GM21717 (cell line): ENCODE data around the gene TRIM51G.
"Not testable (repeated sequence)": the region's sequence is repeated elsewhere in the genome, so short reads cannot be mapped to it uniquely, and the experiment has no call there.

Experiments used
- ATAC-seq: cut with Tn5 transposase; IDR thresholded peaks from one replicate; pipeline ENCODE4 v1.9.1; 2021; ENCODE audit warnings: mild to moderate bottlenecking, moderate library complexity; ENCODE audit not compliant: unreplicated experiment

Gene TRIM51G, protein sequence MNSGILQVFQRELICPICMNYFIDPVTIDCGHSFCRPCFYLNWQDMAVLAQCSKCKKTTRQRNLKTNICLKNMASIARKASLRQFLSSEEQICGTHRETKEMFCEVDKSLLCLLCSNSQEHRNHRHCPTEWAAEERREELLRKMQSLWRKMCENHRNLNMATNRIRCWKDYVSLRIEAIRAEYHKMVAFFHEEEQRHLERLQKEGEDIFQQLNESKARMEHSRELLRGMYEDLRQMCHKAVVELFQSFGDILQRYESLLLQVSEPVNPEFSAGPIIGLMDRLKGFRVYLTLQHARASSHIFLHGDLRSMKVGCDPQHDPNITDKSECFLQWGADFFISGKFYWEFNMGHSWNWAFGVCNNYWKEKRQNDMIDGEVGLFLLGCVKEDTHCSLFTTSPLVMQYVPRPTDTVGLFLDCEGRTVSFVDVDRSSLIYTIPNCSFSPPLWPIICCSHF

DNA sequence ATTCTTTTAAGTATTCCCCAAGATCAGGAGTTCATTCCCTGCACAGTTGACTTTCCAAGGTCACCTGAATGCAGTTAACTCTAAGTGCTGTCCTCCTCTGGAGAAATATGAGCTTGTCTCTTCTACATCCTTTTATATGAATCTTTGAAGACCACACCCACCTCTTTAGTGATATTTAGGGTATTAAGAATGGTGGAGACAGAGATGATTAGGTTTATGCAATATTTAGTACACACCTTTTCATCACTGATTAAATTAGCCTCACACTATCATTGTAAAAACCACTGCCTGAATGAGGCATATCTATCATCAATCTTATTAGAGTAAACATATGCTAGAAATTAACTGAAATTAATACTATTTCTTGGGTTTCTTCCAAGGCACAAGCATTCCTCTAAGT lies at the start of gene TRIM51G:
TRIM51G (minus strand) TSS at position 101 of the 400 bp plus-strand sequence. CDS start 2,190 bp downstream, outside the sequence.
- ATAC-seq = not testable (repeated sequence)

- not testable (repeated sequence) for ATAC-seq
Measured at GRCh38 chr11:49028523-49028922, 44.8 kb upstream of the TRIM51G start, which contains the start of gene TRIM49B. Gene TRIM49B (plus strand): TSS chr11:49028823. CDS start chr11:49031600, 2,777 bp downstream.

DNA sequence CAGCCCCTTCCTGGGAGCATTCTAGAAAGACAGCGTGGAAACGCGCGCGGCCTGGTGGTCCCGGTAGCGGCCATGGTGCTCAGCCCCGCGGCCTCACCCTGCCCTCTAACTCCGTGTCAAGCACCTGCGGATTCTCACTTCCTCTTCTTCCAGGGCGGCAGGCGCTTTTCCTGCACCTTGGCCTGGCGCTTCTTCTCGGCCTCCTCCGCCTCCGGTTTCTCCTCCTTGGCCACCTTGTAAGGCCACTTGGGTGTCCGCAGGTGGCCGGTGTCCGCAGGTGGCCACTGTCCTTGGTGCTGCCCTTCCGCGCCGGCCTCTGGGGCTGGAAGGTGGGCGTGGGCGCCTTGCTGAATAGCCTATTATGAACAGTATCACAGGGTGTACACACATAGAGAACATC lies 15.1 kb downstream of the TRIM51G start:
- ATAC-seq = not testable (repeated sequence)

- not testable (repeated sequence) for ATAC-seq
Measured at GRCh38 chr11:48955315-48956049, 28.2 kb downstream of the TRIM51G start.

GRCh38 chr11:48945796-48946195 lies 37.9 kb downstream of the TRIM51G start:
- not testable (repeated sequence) for ATAC-seq
